Stimulated activated naive CD8-positive, alpha-beta T cell treated with anti-CD3 and anti-CD28 coated beads, Interleukin-15, Interleukin-2, amounts not matched to agents 100 U/mL and 50 U/mL, for 24 hours (primary cell): ENCODE measurements around the gene FBXL17.

Experiments
- ATAC-seq: fragments of 150-1000 bp; cut with Tn5 transposase; one replicate; pipeline ENCODE4 v1.10.0; 2021
- DNase-seq: peaks from one replicate; pipeline ENCODE4 v3.0.0; 2021

Gene FBXL17

DNA sequence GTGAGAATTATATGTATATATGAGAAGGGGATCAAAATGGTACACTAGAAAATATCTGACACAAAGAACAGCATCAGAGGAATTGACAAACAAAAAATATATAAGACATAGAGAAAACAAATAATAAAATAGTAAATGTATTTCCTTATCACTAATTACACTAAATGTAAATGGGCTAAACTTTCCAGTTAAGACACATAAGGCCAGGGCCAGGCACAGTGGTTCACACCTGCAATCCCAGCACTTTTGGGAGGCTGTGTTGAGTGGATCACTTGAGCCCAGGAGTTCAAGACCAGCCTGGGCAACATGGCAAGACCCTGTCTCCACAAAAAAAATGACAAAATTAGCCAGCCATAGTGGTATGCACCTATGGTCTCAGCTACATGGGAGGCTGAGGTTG lies 8.5 kb downstream of the FBXL17 start:
- DNase-seq: no peak
- no peak for ATAC-seq

DNA sequence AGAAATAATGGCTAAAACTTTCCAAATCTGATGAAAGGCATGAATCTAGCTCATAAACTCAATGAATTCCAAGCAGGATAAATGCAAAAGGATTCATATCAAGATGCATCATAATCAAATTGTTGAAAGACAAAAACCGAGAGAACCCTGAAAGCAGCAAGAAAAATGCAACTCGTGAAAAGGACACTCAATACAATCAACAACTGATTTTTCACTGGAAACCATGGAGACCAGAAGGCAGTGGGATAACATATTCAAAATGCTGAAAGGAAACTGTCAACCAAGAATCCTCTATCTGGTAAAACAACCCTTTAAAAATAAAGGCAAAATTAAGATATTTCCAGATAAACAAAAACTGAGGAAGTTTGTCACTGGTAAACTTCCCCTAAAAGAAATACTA lies 9.5 kb downstream of the FBXL17 start:
- ATAC-seq: no peak
- DNase-seq: no peak

DNA sequence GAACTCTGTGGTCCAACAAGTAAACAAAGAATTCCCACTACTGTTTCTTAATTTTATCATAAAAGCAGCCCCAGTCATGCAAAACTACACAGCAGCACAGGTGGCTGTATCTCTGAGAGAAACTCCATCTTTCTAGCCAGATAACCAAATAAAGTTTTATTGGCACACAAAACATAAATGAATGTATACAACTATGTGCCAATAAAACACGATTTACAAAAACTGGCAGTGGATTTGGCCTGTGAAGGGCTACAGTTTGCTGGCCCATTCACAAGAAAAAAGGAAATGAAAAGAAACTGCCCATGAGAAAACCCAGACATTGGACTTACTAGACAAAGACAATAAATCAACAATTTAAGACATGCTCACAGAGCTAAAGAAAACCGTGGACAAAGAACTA lies 10.6 kb downstream of the FBXL17 start:
- DNase-seq (no peak), ATAC-seq (no peak)

DNA sequence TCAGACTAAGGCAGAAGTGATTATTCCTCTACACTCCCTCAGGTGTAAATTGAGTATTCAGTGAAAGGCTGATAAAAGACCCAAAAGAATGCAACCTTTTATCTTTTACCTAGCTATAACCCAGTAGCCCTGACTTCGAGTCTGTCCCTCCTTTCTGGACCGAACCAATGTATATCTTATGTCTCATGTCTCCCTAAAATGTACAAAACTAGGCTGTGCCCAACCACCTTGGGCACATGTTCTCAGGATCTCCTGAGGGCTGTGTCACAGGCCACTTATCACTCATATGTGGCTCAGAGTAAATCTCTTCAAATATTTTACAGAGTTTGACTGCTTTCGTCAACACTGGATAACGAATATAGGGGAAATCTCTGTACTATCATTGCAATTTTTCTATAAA lies 12.7 kb downstream of the FBXL17 start:
- DNase-seq (no peak), ATAC-seq (no peak)

DNA sequence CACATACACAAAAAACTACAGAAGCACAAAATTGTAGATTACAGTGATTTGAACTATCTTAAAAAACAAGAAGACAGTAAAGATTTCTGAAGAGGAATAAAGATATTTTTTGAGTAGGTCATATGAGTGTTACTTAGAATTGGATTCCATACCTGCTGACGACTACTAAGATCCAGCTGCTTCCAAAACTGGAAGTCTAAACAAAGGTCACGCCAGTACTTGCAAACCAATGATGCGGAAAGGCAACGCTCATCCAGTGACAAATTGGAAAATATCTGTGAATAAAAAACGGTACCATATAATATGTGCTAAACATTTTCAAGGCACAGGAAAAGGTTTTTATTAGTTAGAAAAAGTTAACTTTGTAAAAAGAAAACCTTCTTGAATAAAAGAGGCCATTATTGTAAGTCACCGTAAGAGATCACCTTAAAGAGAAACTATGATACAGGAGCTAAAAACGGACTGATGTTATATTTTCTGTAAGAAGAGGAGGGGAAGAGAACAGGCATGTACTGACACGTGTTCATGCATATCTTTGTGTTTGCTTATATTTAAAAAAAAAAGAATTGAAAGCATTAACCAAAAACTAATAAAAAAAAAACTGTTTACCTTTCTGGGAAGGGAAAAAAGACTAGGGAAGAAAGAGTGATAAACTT lies 14.1 kb downstream of the FBXL17 start:
- ATAC-seq (no peak), DNase-seq (no peak)

GRCh38 chr5:108366500-108366899 lies 15.4 kb downstream of the FBXL17 start:
- DNase-seq: no peak
- ATAC-seq: no peak

GRCh38 chr5:108361771-108362170 lies 20.1 kb downstream of the FBXL17 start:
- DNase-seq: no peak
- ATAC-seq: no peak

DNA sequence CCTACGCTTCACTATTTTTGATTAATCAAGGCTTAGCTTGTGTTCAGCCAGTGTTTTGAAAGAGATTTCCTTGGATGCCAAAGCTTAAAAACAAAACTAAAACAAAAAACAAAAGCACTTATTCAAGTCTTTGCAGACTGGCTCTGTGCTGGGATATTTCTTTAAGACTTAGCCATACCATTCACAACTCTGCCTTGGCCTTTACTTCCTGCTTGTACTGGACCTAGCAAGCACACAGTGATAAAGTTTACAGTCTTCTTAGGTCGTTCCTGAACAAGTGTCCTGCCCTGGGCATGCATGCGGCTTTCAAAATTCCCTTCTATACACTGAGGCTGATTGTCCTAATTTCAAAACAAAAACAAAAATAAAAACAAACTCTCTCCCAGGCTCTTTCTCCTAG lies 20.7 kb downstream of the FBXL17 start:
- ATAC-seq: no peak
- DNase-seq: no peak

DNA sequence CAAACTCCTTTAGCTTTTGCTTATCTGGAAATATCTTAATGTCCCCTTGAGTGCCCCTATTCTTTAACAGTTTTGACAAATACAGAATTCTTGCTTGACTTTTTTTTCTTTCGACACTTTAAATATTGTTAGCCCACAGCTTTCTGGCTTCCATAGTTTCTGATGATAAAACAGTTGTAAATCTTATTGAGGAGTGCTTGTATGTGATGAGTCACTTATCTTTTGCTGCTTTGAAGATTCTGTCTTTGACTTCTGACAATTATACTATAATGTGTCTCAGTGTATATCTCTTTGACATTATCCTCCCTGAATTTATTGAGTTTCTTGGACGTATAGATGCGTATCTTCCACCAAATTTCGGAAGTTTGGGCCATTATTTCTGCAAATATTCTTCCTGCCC lies 21.6 kb downstream of the FBXL17 start:
- ATAC-seq: no peak
- no peak for DNase-seq

DNA sequence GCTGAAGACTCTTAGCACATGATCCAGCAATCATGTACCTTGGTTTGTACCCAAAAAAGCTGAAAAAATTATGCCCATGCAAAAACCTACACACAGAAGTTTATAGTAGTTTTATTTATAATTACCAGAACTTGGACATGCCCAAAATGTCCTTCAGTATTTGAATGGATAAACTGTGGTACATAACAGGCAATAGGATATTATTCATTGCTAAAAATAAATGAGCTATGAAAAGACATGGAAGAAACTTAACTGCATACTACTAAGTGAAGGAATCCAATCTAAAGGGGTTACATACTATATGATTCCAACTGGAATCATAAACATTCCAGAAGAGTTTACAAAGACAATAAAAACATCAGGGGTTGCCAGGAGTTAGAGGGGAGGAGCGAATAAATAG lies 25.6 kb downstream of the FBXL17 start:
- ATAC-seq (no peak), DNase-seq (no peak)

- ATAC-seq (no peak), DNase-seq (no peak)
Measured at GRCh38 chr5:108353087-108353486, 28.8 kb downstream of the FBXL17 start.

DNA sequence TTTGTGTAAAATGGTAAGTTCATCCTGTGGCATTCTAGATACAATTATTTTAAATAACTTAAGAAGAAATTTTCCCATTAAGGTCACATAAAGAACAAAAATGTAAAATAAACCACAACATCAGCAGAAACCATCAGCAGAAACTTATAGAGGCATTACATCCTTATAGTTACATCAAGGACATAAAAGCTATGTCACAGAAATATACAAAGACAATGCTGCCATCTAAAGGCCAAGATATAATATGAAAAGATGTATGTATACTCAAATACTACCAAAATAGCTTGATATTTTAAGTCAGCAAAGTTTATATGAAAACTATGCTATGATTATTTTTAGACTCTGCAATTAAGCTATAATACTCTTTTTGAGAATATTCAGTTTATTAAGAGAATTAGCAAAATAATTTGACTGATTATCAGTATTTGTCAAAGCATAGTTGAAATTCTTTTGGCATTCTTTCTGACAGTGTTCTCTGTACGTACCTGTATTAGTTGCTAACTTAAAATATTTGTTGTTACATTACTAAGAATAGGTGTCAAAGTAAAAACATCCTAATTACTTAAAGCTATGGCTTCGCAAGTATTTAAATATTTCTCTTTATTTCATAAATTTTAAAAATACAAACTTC lies 36.2 kb downstream of the FBXL17 start:
- DNase-seq (no peak), ATAC-seq (no peak)

DNA sequence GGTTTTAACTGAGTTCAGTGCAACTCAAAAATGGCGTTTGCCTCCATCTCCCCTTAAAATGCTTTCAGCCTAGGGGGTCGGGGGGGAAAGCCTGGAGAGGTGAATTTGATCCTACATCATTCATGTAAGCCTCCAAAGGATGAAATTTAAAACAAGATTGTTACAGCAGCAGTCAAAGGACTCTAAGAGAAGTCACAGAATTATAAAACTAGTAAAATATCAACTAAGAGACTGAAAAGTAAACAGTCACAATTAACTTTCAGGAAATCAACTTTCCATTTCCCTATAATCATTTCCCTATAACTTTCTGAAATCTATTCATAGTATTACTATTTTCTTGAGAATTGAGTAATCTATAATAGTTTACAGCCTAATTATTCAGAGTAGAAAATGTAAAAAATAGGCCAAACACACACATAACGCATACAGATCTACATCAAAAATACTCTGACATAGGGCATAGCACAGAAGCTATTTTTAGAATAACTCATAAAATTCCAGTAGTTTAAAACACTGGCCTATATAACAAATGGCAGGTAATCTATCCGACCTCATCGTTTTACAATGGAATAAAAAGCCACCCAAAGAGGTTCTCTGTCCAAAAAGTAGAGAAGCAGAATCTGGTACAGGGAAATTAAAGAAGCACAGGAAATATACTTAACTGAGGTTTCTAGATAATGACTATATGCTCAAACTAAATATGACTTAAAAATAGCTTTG lies 37.6 kb downstream of the FBXL17 start:
- ATAC-seq (no peak), DNase-seq (no peak)

DNA sequence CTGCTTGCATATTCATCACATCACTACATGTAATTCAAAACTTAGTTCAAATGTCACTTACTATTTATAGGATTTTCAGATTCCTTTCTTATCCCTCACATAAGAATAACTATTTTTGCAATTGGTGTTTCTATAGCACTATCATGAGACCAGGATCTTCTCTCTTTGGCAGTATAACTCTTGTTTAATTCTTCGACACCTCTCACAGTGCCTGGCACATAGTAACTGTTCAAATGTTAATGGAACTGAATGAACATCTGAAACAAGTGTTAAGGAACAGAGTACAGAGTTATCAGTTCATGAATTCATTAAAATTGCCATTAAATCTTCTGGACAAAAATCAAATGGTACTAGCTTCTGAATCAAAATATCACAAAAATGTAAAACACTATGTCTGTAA lies 40.0 kb downstream of the FBXL17 start:
- ATAC-seq (no peak), DNase-seq (no peak)

- no peak for DNase-seq
Measured at GRCh38 chr5:108340131-108340530, 41.8 kb downstream of the FBXL17 start.

GRCh38 chr5:108339220-108339619 lies 42.7 kb downstream of the FBXL17 start:
- no peak for DNase-seq
- no peak for ATAC-seq

More at GRCh38 chr5:108340131-108340530, 41.8 kb downstream of the FBXL17 start:
- ATAC-seq: no peak

GRCh38 chr5:108334225-108334624 lies 47.7 kb downstream of the FBXL17 start:
- no peak for ATAC-seq

DNA sequence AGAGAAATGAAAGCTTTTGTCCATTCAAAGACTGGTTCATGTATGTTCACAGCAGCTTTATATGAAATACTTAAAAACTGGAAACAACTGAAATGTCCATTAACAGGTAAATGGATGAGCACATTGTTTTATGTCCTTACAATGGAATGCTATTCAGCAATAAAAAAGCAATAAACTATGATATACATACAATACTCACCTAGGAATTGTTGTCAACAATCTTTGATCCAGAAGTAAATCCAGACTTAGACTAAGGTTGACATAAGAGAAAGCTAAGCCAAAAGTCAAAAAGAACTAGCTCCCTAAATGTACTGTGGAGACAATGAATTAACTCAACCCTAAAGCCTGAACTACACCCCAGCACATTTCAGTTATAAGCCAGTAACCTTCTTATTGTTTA lies 54.9 kb downstream of the FBXL17 start:
- ATAC-seq (no peak), DNase-seq (no peak)

More at GRCh38 chr5:108334225-108334624, 47.7 kb downstream of the FBXL17 start:
- DNase-seq: no peak

GRCh38 chr5:108324886-108325285 lies 57.0 kb downstream of the FBXL17 start:
- no peak for ATAC-seq
- no peak for DNase-seq

DNA sequence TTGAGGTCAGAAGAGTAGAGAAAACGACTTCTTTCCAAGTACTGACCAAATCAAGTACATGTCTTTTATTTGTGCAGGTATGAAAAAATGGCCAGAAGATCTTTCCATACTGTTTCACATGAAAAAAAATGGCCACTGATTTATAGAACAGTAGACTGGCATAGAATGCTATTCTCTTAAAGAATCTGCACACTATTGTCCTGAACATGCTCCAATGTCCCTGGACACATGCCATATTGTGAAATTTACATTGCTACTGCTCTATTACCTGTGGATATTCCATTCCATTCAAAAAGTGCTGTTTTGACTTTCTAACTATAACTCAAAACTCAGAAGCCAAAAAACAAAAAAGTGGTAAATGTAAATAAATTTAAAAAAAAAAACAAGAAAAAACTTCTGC lies 60.6 kb downstream of the FBXL17 start:
- ATAC-seq: no peak
- DNase-seq: no peak

DNA sequence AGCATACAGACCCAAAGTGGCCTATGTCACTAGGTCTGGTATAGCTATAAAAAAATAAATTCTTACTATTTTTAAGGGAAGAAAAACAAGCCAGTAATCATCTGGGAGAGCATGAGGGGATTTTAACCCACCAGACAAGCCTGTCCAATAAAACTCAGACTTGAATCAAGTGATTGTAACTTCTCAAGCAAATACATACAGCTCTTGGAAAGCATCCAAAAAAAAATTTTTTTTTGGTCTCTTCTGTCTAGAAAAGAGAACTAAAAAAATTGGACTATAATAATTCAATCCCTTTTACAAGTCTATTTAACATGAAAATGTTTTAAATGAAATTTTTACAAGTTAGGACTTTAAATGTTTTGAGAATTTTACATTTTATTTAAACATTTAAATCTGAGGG lies 61.7 kb downstream of the FBXL17 start:
- ATAC-seq: no peak
- no peak for DNase-seq

GRCh38 chr5:108315829-108316228 lies 66.1 kb downstream of the FBXL17 start:
- DNase-seq: no peak

GRCh38 chr5:108312258-108312657 lies 69.6 kb downstream of the FBXL17 start:
- ATAC-seq (no peak), DNase-seq (no peak)

More at GRCh38 chr5:108315829-108316228, 66.1 kb downstream of the FBXL17 start:
- ATAC-seq: no peak

DNA sequence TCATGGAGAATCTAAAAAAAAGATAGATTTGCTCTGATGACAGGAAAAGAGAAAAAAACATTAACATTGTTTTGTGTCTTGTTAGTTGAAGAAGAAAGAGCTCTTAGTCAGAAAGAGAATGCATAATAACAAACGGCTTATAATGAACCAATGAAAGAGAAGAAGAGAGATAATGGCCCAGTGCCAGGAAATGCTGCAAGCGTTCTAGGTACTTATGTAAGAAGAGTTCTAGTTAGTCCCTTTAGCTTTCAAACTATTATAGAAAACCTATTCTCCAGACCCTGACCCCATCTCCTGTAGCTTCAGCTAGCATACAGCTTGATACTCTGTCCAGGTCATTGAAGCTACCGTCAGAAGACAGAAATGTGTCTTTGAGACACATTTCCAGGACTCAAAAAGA lies 70.2 kb downstream of the FBXL17 start:
- no peak for ATAC-seq
- DNase-seq: no peak
